GM18907 (cell line): ENCODE results near the gene POU3F1.
A peak's percentile ranks its signal among the peaks of the same experiment; 100 is the strongest.

Experiments used
- ATAC-seq: cut with Tn5 transposase; IDR thresholded peaks from one replicate; pipeline ENCODE4 v1.9.1; 2021; ENCODE audit warnings: mild to moderate bottlenecking, moderate library complexity; ENCODE audit not compliant: unreplicated experiment

The POU3F1 gene

DNA sequence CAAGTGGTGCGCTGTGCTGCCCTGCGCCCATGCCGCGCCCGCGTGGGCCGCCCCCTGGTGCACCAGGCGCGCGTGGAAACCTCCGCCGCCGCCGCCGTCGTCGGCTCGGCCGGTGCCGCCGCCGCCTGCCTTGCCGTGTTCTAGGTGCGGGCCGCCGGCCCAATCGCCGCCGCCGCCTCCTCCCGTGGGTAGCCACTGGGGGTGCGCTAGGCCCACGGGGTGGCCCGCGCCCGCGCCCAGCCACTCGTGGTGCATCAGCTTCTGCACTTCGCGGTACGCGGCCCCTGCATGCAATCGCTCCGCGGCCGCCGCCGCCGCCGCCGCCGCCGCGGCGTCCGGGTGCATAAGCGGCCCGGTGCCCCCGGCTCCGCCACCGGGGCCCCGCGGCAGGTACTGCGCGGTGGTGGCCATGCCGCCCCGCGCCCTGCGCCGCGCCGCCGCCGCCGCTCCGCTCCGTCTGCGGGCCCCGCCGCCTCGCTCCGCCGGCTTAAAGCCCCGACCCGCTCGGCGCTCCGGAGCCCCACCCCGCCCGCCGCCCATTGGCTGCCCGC, at the start of gene POU3F1:
POU3F1 (minus strand) TSS at position 461 of the 551 bp plus-strand sequence; CDS start at position 411, 50 bp downstream.
- peak; percentile 18 for ATAC-seq

DNA sequence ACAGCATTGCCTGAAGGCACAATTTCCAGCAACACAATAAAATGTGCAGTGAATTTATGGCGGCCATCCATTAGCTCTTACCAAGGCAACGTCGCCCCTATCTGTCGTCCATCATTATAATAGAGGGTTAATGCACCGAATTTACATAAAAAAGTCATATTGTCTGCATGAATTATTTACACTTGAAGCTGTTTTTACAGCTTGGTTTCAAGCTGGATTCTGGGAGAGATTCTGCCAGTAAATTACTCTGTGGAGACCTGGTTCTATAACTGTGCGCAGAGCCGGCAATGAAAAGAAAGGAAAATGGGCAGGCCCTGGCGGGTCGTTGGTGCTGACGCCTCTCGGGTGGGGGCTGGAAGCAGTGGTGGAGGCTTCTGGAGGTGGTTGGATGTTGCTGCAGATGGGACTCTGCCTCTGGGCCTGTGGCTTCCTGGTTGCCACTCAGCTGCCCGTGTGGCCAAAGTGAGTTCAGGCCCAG, 48.9 kb upstream of the POU3F1 start:
- ATAC-seq: no peak

DNA sequence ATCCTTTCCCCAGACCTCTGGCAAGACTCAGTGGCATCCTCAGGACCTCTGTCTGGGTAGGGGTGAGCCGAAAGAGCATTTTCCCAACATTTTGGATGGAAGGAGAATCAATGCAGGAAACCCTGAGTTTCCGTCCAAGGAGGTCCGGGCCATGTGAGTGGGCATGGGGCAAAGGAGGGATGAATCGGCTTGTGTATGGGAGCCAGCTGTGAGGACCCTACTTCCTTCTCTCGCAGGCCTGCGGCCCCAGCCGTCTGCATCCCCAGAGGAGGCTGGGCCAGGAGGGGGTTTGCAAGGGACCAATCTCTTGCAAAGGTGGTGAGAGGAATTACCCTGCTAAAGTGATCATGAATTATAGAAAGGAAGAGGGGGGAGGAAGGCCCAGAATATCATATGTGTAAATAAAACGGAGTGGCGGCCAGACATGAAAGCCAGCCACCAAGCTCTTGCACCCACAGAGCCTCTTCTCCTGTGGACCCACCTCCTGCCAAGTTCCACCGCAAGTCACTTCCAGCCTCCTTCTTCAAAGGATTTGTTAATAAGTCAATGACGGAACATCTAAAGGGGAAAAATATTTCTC, 48.2 kb upstream of the POU3F1 start:
- no peak for ATAC-seq

DNA sequence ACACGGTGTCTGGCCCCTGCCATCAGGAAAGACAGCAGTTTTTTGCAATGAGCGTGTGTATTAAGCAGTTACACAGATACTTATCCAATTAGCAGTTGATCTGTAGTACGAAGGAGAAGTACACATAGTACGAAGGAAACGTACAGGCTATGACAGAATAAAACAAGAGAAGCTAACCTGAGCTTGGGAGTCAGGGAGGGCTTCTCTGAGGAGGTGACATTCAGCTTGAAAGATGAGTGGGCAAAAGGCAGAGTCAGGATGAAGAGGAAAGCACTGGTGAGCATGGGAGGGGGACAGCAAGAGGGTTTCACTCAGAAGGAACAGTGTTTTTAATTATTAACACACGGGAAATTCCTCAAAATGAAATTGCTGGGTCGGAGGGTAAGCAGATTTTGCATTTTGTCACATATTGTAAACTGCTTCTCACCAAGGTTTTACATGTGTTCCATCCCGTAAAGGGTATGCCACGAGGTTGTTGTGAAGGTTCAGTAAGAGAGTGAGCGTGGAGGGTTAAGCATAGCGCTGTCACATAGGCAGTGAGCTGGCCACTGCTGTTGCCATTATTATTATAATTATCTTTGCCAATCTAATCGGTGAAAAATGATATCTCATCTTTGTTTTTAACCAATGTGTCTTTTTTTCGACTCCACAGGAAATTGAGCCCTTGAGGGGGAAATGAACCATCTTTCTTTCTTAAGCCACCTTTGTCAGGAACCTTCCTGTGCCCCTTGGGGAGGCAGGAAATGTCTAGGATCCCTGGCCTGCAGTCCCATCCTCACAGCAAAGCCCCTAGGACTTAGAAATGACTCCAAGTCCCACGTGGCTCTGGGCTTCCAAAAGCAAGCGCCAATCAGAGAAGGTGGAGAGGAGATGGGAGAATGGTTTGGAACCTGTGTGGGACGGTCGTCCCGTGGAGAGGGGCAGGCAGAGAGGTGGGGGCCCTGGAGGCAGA, 47.3 kb upstream of the POU3F1 start:
- ATAC-seq: no peak

DNA sequence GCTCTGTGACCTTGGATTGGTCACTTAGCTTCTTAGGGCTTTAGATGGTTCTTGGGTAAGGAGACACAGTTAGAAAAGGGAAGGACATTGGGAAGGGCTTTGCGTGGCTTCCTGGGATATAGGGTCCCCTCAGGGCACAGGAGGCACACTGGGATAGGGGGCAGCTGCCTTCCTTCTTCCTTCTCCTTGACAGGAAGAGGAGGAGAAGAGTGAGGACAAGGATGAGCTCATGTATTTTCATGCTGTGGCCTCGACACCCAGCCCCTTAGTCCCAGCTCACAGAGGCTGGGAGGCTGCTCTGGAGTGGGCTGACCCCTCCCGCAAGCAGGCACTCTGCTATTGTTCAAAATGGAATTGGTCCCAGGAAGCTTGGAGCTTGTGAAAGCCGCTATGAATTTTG, 45.7 kb upstream of the POU3F1 start:
- no peak for ATAC-seq

DNA sequence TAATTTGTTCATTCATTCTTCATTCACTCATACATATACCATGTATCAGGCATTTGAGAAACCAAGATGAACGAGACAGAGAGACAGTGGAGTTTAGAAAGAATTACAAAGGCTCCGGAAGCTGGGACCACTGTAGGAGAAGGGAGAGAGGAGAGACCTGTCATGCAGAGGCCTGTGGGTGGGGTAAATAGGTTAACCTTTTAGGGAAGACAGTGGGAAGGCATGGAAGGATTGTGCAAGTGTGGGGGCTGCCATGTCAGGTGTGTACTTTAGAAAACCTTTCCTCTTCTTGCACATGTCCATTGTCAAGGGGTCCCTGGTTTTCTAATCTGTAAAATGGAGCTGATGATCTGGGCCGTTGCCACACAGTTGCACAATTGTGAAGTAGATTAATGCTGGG, 44.2 kb upstream of the POU3F1 start:
- ATAC-seq: no peak

DNA sequence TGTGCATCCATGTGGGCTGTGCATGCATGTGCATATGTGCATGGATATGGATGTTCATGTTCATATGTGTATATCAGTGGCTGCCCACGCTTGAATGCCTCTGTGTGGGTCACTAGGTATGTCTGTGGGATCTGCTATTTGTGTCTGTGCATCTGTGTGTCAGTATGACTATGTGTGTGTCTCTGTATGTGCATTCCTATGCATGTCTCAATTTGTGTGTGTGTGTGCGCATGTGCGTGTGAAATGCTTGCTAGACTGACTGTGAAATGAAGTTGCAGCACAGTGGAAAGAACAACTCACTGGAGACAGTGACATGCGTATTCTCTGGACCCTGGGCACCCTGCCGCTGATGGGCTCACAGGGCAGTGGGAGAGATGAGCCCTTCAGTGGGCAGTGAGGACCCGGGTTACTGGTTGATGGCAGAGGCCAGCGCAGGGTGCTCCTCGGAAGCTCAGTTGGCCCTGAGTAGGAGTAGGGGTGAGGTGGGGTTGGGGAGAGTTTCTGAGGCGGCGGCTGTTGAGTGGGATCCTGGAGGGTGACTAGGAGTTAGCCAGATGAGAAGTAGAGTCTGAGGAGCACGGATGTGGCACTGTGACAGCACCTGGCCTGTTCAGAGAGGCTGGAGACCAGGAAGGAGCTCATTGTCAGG, 43.2 kb upstream of the POU3F1 start:
- no peak for ATAC-seq

DNA sequence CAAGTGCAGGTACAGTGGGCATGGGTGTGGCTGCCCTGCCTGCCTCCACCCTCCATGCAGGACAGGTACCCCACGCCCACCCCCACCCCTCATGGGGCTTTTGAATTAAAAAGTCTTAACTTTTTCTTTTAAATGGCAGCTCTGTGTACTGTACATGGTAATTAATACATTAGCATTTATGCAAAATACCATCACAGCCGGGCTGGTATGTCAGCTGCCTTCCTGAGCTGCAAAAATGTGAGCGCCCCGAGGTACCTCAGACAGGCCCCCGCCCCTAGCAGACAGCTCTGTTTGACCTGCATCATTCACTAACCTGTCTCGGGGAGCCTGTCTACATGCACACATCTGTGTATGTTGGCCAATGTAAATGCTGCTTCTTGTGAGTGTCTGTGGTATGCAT, 42.2 kb upstream of the POU3F1 start:
- no peak for ATAC-seq

DNA sequence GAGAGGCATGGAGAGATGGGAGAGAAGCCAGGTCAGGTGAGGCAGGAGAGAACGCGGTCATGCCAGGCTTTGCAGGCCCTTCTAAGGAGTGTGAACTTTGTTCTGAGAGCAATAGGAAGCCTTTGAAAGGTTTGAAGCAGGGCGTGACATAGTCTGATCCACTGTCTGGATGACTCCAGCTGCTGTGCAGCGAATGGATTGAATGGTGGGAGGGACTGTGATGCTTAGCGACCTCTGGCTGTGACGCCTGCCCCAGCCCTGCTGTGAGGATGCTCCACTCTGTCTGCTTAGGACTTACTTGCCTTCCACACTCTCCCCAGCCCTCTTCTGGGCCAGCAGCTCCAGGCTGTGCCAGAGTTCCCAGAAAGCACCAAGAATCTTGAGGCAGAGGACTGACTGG, 41.8 kb upstream of the POU3F1 start:
- no peak for ATAC-seq

DNA sequence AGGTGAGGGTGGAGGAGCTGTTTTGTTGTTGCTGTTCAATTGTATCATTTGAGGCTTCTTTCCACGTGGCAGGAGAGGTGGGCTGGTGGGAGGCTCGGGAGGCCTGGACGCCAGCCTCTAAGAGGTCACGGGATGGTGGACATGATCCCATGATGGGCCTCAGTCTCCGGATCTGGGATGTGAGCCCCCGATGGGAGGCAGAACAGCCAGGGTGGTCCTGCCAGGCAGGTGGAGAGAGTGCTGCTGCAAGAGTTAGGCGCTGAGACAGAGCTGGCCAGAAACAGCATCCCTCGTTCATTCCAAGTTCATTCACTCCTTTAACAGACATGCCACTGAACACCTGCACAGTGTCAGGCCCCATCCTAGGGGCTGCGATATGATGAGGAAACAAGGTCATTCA, 41.1 kb upstream of the POU3F1 start:
- no peak for ATAC-seq

DNA sequence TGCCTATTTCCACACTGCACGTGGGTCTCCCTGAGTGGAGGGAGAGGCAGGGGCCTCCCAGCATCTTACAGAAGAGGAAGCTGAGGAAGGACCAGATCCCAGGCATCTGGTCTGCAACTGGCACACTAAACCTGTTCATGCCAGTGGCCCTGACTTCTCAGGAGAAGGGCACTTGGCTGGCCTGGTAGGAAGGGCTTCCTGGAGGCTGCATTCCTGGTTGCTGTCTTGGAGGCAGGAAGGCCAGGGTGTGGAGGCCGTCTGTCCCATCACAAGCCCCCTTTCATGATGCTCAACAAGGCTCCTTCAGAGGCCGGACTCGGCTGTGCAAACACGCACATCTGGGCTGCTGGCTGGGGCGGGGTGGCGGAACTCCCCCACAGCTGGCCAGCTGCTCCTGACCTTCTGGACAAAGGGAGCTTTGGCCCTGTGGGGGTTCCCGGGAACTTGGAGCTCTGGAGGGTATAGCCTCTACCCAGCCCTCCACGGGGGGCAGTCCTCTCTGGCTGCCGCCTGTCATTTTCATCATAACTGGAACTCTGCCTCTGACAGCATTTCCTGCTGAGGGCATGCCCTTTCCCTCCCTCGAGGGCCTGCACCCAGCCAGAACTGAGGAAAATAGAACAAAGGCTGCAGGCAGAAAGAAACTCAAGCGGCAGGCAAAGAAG, 39.2 kb upstream of the POU3F1 start:
- ATAC-seq: no peak

DNA sequence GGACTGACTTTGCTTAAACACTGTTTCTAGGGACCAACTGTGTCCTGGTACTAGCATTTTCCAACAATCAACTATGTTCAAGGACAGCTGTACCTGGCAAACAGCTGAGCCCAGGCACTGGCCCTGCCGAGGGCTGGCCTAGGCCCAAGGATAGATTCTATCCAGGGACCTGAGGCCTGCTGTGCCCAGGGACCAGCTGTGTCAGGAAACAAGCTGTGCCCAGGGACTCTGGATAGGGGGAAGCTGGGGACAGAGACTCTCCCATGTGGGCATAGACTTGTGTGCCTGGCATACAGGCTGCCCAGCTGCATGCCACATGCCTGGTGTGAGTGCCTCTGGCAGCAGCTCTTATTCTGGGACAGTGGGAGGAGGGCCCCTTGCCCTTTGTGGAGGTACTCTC, 38.1 kb upstream of the POU3F1 start:
- ATAC-seq: no peak

DNA sequence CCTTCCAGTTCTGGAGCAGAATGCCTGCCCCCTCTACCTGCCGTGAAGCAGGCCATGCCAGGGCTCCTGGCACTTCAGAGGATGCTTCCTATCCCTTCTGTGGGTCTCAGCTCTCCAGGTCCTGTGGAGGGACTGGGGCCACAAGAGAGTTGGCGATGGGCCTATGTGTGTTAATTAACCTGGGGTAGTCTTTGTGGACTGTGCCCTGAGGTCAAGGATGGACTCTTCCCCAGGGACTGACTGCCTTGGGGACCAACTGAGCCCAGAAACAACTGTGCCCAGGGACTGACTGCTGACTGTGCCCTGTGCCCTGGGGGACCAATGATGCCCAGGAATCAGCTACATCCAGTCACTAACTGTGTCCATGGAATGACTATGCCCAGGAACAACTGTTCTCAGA, 37.5 kb upstream of the POU3F1 start:
- no peak for ATAC-seq

DNA sequence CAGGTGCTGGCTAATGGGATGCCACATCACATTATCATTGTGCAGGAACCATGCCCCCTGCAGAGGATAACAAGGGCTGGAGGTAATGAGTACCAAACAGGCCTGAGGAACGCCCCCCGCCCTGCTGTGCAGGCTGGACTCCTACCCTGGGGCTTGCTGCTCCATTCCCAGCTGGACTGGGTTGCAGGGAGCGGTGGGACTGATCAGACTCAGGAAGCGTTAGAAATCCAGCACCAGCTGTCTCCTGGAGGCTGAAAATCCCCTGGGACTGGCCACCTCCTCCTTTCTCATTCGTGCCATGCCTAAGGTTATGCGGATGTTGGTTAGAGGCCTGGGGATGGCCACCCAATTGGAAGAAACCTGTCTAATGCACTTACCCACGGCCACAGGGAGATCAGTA, 36.9 kb upstream of the POU3F1 start:
- no peak for ATAC-seq

DNA sequence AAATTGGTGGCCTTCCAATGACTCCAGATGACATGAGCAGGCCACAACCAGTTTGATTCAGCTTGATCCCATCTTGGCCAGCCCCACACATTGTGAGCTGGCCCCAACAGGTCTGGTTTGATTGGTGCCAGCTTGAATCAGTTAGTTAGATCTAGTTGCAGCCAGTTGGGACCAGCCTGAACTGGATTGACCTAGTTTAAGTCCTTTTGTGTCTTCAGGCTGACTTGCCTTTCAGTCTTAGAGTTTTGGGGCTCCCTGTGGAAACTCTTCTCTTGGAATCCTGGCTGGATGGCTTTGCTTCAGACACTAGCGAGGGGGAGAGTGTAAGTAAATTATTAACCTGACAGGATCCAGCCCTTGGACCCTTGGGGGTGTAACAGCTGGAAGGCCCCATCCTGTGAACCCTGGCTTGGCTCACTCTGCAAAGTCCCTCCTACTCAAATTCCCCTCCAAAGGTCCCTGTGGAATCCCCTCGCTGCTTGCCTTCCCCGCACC, 36.2 kb upstream of the POU3F1 start:
- no peak for ATAC-seq

DNA sequence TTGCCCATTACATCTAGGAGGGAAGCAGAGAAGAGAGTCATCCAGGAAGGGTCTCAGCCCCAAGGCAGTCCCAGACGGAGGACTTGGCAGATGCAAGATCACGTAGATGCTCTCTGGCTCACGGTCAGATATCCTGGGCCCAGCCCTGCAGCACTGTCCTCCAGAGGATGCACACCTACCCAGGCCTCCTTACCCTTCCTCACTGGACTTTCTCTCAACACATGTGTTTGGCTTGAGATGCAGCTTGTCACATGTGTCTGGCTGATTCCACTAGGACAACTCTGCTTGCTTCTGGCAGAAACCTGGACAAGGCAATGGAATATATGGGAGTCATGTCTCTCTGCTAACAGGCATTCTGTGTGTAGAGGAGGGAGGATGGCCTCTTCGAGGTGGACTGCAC, 32.4 kb upstream of the POU3F1 start:
- no peak for ATAC-seq

DNA sequence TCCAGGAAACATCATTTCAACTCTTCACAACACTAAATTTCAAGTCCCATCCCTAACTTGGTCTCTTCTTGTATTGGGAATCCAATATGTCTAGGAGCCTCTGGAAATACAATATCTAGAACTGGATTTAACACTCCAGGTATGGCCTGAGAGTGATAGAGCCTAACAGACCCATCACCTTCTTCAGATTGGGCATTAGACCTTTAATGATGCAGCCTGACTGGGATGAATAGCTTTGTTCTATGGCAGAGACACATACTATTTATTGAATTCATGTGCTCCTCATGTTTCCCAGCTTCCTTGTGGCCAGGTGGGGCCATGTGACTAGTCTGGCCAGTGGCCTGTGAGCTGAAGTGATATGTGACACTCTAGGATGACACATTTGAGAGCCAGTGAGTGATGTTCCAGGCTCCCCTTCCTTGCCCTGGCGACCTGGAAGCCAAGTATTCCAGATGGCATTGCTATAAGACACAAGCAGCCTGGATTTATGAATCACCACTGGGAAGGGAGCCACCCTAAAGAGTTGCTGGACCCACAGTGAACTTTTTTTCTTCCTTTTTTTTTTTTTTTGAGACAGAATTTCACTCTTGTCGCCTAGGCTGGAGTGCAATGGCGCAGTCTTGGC, 31.0 kb upstream of the POU3F1 start:
- ATAC-seq: no peak

DNA sequence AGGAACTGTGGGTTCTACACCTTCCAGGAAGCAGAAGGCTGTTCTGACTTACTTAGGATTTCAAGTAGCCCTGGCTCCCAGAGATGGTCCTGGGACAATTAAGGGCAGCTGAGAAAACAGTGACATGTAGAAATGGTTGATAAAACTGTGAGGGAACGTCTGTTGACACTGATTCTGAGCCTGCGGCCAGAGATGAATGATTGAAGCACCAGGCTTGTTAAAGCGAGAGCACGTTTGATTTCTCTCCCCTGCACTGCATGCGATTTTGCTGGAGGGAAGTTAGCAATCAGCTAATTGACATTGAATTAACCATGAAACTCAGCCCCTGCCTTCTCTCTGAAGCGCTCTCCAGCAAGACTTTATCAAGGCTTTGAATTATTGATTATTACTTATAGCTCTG, 29.9 kb upstream of the POU3F1 start:
- no peak for ATAC-seq

DNA sequence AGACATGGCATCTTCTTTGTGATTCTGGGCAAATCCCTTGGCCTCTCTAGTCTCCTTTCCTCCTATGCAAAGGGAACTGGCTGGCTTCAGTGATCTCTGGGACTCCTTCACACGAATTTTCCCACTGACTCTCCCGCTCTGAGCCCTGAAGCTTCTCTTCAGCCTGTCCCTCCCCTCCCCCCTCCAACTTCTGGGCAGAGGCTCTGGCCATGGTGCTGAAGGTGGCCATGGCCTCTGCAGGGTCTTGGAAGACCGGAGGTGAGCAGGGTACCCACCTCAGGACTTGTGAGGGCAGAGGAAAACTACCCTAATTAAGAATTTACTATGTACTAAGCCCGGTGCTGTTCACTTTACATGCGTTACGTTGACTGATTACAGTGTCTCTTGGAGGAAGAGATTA, 29.4 kb upstream of the POU3F1 start:
- no peak for ATAC-seq

DNA sequence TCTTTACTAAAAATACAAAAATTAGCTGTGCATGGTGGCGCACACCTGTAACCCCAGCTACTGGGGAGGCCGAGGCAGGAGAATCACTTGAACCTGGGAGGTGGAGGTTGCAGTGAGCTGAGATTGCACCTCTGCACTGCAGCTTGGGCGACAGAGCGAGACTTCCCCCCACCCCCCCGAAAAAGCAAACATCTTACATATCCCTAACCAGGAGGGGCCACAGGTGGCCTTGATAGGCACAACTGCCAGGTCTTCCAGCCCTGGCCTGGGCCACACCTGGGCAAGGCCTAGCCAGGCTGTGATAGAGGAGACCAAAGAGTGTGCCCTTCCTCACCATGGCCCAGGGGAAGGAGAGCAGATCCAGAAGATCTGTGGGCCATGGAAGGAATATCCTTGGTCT, 28.6 kb upstream of the POU3F1 start:
- ATAC-seq: no peak
